ENCODE data around the gene PTPN6.

PTPN6 gene

DNA sequence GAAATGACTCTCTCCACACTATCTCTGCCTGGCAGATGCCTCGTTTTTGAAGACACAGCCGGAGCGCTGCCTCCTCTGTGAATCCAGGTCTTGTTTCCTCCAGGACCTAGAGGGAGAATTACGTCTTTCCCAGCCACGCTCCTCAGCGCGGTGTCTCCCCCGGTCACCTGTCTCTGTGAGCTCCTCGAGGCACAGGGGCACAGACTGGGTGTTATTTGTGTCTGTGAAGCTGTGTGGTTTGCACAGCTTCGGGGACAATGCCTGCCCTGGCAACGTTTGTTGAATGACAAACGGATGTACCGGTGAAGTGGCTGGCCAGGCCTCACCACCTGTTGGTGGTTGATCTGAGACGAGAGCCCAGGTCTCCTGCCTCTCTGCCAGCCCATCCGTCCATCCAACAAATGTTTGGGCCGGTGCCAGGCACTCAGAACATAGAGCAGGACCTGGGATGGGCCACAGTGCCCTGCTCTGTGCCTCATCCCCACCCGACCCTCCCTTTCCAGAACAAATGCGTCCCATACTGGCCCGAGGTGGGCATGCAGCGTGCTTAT is 6.1 kb downstream of the PTPN6 start:
- DNase-seq: no peak

DNA sequence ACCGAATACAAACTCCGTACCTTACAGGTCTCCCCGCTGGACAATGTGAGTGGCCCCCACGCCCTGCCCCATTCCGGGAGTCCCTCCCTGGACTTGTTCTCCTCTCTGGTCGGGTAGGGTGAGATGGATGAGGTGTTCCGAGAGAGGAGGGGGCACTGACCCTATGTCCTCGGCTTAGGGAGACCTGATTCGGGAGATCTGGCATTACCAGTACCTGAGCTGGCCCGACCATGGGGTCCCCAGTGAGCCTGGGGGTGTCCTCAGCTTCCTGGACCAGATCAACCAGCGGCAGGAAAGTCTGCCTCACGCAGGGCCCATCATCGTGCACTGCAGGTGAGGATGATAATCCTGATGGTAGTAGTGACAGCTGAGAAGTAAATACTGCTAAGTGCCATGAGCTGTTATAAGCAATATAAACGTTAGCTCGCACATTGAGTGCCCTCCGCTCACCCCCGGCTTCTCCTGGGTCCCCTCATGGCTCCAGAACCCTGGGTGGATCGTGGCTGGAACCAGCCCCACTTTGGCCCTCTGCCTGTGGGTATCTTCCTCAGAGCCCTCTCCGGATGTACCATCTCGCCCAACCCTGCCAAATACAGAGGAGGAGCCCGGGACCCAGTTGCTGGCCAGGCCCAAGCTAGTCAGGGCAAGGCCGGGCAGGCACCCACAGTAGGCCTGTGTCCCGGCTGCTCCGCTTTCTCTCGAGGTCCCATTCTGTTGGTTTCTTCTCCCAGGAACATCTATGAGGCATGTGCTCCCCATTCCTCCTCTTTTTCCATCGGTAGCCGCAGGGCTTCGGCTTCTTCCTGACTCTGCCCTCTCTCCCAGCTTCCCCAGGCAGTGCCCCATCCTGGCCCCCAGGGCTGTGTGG is 6.8 kb downstream of the PTPN6 start:
- DNase-seq: no peak

DNA sequence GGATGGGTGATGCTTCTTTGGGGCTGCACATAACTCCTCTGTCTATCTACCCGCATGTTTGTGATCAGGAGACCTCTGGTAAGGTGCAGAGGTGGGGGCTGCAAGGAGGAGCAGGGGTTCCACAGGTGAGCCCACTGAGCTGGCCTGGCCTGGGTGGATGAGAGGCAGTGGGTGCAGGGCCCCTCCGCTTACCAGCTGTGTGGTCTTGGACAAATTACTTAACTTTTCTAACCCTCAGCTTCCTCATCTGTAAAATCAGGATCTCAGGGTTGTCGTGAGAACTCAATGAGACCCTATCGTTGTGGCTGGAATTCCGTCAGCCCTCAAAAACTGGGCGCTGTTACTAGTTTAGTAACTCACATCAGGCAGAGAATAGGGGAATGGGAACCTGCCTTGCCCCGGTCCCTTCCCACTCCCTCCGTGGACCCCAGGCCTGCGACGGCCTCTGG is 7.5 kb downstream of the PTPN6 start:
- DNase-seq: no peak

DNA sequence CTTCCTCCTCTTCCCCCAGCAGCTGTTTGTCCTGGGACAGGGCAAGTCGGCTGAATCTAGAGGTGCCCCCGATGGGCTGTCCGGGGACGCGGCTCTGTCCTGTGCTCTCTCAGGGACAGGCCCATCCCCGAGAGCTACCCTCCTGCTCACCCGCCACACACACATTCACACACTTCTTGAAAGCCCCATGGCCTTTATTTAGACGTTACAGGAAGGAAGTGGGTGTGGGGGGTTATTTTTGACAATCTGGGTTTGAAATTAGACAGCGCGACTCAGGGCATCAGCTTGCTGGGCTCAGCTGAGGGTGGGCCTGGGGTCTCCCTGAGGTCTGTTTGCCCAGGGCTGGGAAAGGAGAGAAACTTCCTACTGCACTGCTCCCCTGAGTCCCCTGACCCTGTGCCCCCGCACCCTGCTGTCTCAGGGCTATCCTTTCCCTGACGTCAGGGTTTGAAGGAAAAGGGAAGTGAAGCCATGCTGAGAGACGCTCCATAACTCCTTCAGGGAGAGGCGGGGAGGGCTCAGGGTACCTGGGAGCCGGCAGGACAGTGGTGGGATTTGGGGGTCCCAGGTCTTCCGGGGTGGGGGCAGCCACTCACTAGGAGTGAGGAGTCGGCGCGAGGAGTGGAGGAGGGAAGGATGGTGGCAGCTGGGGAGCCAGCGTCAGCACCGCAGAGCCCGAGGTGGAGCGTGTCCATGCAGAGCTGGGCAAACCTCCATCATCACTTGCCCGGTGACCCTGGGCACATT is 8.1 kb downstream of the PTPN6 start:
- DNase-seq: no peak

GRCh38 chr12:6959805-6960592 is 8.8 kb downstream of the PTPN6 start:
- no peak for DNase-seq

- no peak for DNase-seq
Measured at GRCh38 chr12:6960593-6961277, 9.6 kb downstream of the PTPN6 start.

GRCh38 chr12:6961278-6961694 is 10.1 kb downstream of the PTPN6 start:
- no peak for DNase-seq

DNA sequence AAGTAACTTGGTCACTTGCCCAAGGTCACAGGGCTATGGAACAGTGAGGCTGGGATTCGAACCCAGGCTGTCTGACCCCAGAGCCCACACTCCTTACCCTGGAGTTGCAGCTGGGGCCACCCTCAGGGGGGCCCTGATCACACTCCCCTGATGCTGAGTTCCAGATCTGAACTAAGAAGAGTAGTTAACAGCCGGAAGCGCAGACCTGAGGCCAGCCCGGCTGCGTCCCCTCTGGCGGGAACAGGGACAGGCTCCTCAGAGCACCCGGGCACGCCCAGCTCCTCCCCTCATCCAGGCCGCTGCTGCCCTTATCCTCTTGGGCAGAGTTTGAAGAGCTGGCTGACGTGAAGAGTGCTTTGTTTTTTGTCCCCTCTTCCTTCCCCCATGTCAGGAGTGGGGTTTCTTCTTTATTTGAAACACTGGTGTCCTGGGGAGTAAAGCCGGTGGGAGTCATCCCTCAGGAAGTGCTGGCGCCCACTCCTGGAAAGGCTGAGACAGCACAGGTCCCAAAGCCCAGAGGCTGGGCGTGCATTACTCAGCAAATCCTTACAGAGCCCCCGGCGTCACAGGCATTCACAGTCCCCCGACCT is 10.6 kb downstream of the PTPN6 start:
- peak; percentile 96 for DNase-seq

DNA sequence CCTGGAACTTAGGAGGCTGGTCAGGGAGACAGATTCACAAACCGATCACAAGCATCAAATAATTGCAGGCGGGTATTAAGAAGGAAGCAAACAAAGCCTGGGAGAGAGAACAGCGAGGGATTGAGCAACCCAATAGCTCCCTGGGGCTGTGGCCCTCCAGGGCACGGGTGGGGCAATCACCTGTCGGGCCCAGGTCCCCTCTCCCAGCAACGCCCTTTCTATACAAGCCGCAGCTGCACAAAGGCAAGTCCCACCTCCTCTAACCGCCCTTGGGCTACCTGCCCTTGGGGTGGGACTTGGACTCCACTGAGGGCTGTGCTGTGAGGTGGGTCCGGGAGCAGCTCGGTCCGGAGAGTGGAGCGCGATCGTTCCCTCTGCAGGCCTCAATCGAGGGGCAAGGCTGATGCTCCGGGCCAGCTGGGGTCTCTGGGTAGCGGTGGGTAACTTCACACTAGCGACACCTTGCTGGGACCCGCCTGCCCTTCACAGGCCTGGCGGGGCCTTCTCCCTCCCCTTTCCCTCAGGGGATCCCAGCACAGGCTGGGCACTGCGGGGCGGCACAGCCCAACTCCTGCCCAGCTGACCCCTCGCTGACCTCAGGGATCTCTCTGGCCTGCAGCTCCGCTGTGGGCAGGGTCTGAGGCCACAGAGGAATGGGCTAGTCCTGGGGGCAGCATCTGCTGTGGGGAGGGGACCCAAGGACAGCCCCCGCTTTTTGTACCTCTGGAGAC is 11.3 kb downstream of the PTPN6 start:
- DNase-seq: no peak

- DNase-seq: no peak
Measured at GRCh38 chr12:6963016-6963731, 12.0 kb downstream of the PTPN6 start.

DNA sequence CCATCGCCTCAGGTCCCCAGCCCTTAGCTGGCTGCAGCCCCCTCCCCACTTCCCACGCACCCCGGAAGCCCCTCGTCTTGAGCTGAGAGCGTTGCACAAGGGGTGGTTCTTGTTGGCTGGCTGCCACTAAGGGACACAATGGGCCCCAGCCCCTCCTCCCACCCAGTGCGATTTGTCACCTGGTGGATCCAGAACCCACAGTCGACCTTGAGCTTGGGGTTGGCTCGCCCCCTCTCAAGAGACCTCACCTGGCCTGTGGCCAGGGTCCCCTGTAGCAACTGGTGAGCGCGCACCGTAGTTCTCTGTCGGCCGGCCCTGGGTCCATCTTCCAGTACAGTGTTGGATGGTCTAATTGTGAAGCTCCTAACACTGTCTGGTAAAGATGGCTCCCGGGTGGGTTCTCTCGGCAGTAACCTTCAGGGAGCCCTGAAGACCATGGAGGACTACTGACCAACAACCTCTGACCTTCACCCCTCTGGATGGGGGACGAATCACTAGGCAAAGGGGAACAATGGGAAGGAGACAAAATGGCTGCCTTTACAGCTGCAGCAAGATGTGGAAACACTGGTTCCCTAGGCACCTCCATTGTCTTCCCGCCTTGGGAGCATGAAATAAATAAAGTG is 12.7 kb downstream of the PTPN6 start:
- no peak for DNase-seq

- no peak for DNase-seq
Measured at GRCh38 chr12:6964605-6965025, 13.5 kb downstream of the PTPN6 start.

DNA sequence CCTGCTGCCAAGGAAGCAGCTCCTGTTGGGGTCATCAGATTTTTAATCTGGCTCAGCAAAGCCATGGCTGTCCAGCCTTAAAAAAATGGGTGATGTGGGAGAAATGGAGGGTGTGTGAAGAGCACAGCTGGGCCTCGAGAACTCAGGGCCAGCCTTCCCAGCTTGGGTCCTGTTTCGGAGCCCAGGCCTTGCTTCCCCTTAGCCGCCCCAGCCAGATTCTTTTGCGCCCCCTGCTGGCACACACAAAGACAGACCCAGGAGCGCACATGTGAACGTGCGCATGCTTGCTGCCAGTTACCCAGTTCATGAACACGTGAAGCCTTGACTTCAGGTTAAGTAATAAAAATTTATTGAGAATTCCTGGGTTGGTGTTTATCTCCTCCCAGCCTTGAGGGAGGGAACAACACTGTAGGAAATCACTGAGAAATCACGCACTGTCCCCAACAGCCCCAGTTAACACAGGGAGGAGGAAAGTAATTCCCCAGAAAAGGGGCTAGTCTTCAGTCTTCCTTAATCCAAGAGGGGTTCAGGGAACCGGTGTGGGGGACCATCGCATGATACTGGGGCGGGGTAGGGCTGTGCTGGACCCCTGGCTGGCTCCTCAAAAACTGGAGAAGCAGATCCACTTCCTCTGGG is 14.0 kb downstream of the PTPN6 start:
- peak; percentile 89 for DNase-seq

- DNase-seq: no peak
Measured at GRCh38 chr12:6965714-6966113, 14.6 kb downstream of the PTPN6 start.

DNA sequence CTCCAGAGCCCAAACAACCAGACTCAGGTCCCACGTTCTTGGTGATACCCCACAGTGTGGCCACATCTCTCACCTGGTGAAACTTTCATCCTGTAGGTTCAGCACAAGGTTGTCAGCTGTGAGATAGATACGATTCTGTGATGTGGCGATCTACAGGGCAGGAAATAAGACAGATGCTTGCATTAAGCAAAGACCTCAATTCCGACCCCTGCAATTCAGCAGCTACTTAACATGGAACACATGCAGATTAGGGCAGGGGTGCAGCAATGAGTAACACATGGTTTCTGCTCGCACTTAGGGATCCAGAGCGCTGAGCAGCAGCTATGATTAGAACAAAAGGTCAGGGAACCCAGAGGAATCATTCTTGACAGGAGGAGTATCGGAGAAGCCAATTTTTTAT is 15.2 kb downstream of the PTPN6 start:
- no peak for DNase-seq

DNA sequence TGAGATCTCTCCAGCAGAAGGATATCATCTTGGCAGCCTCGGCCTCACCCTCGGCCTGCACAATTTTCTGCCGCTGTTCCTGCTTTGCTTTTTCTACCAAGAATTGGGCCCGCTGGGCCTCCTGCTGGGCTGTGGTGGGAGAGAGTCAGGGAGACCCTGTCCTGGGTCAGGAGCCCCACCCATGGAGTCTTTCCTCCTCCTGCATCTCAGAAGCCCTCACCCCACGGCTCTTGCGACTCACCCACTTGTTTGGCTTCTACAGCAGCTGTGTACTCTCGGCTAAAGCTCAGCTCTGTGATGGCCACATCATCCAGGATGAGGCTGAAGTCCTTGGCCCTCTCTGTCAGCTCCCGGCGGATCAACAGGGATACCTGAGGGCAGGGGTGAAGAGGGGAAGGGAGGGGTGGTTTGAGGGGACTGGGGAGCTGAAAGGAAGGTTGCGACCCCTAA is 16.5 kb downstream of the PTPN6 start:
- DNase-seq: no peak

GRCh38 chr12:6968426-6968825 is 17.3 kb downstream of the PTPN6 start:
- no peak for DNase-seq

GRCh38 chr12:6970096-6970527 is 19.0 kb downstream of the PTPN6 start:
- no peak for DNase-seq

GRCh38 chr12:6974180-6974579 is 23.0 kb downstream of the PTPN6 start:
- DNase-seq: no peak

All from NCI-H82 (cell line).